Esophagus muscularis mucosa (tissue), 4 donors: ENCODE results near the gene LARP7. TPM values are rescaled to one million over a fixed set of nuclear protein-coding genes. Genes with fewer than 3 reads are reported as not detected.
"Not testable (repeated sequence)": the region's sequence is repeated elsewhere in the genome, so short reads cannot be mapped to it uniquely, and the experiment has no call there.

ENCODE experiments used
- DNase-seq: peaks from one replicate; pipeline ENCODE4 v3.0.0-alpha.2; 2017; ENCODE audit errors: extremely low spot score
- H3K27ac ChIP-seq, 4 donors: fragments of 200-600 bp; sonication (generic); replicated peaks in 1 of 4; 1 replicate in 3 of 4; 2 replicates in 1 of 4; pipeline ENCODE4 v1.5.1; 2016 to 2019; ENCODE audit warnings: mild to moderate bottlenecking in 1 of 4
- H3K27me3 ChIP-seq, 4 donors: fragments of 200-600 bp; sonication (generic); one replicate each; pipeline versions ENCODE4 v1.5.1 to v1.6.0; 2016 to 2019
- H3K36me3 ChIP-seq, 4 donors: fragments of 200-600 bp; sonication (generic); one replicate each; pipeline ENCODE4 v1.5.1; 2016 to 2019
- H3K4me1 ChIP-seq, 4 donors: fragments of 200-600 bp; sonication (generic); one replicate each; pipeline ENCODE4 v1.5.1; 2016 to 2019
- H3K4me3 ChIP-seq, 4 donors: fragments of 200-600 bp; sonication (generic); 1 replicate in 2 of 4; 2 replicates in 2 of 4; pipeline ENCODE4 v1.5.1; 2016 to 2019; ENCODE audit warnings: mild to moderate bottlenecking in 4 of 4, moderate library complexity in 1 of 4
- H3K9me3 ChIP-seq, 4 donors: fragments of 200-600 bp; sonication (generic); 1 replicate in 3 of 4; 2 replicates in 1 of 4; pipeline ENCODE4 v1.5.1; 2016 to 2019
- CTCF ChIP-seq, 3 experiments: fragments of 200-600 bp in 2 of 3; fragments of 450-650 bp in 1 of 3; sonication (generic) in 2 of 3; IDR thresholded peaks; one replicate each; pipeline ENCODE4 v1.5.1; 2017 to 2019; ENCODE audit warnings: antibody characterized with exemption in 3 of 3, mild to moderate bottlenecking in 2 of 3, moderate library complexity in 1 of 3
- EP300 ChIP-seq: sonication (generic); formaldehyde crosslinking; IDR thresholded peaks from one replicate; pipeline ENCODE4 v1.6.1; 2017; ENCODE audit warnings: antibody characterized with exemption
- POLR2A ChIP-seq: fragments of 450-650 bp; IDR thresholded peaks from one replicate; pipeline ENCODE4 v1.6.1; 2017; ENCODE audit warnings: antibody characterized with exemption, moderate library complexity, mild to moderate bottlenecking, low read depth
- POLR2AphosphoS5 ChIP-seq, 2 donors: sonication (generic); formaldehyde crosslinking; IDR thresholded peaks; one replicate each; pipeline ENCODE4 v1.6.1; 2017; ENCODE audit warnings: antibody characterized with exemption in 2 of 2
- WGBS: methylation state at CpG from one replicate; pipeline ENCODE4 v1.1.5; 2018; 5-methylcytosine and 5-hydroxymethylcytosine counted together
- intact Hi-C: fragments of 100-400 bp; cut with DNase I; formaldehyde crosslinking; loops from one replicate; pipeline ENCODE4 v1.15.1; 2023
- small RNA-seq, 3 donors: library from RNA; depleted of rRNA; stranded (forward); fragments of <200 nt; gene quantifications; one replicate each; pipeline ENCODE3, GENCODE V24; 2016
- total RNA-seq, 4 donors: library from RNA; depleted of rRNA; stranded (reverse); fragments of >200 nt; gene quantifications; one replicate each; pipeline versions ENCODE4 v1.1.0 to v1.2.1, GENCODE V29; 2016

LARP7 gene
- total RNA-seq, 4 donors from 2014 or later, result 42.3 to 75.6 (median 47.3) TPM

DNA sequence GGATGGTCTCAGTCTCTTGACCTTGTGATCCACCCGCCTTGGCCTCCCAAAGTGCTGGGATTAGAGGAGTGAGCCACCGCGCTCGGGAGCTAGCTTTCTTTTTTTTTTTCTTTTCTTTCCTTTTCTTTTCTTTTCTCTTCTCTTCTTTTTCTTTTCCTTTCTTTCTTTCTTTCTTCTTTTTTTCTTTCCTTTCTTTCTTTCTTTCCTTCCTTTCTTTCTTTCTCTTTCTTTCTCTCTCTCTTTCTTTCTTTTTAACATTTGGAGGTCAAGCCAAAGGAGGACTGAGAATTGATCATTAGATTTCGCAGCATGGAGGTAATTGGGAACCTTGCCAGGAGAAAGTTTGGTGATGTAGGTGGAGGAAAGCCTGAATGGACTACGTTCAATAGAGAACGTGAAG lies 67.4 kb downstream of the LARP7 start:
- WGBS, result 85% methylated on average over 7 of the region's 7 CpGs
- TF ChIP-seq EP300 (no peak), POLR2AphosphoS5 (IDR thresholded peaks at IDR 0.05) (no peak), POLR2A (no peak), CTCF (IDR thresholded peaks at IDR 0.05) (no peak)
- intact Hi-C loops, result no loop called here
- Histone ChIP-seq H3K27ac (no peak overlapping the region), H3K36me3 (no peaks in the 10 kb centered on the region), H3K4me1 (peaks cover 6 to 21% (median 12%) of the 10 kb centered on the region in 4 donors), H3K4me3 (no peak overlapping the region), H3K27me3 (peaks cover 0 to 11% (median 0%) of the 10 kb centered on the region in 4 donors), H3K9me3 (no peaks in the 10 kb centered on the region)
- no peak for DNase-seq

DNA sequence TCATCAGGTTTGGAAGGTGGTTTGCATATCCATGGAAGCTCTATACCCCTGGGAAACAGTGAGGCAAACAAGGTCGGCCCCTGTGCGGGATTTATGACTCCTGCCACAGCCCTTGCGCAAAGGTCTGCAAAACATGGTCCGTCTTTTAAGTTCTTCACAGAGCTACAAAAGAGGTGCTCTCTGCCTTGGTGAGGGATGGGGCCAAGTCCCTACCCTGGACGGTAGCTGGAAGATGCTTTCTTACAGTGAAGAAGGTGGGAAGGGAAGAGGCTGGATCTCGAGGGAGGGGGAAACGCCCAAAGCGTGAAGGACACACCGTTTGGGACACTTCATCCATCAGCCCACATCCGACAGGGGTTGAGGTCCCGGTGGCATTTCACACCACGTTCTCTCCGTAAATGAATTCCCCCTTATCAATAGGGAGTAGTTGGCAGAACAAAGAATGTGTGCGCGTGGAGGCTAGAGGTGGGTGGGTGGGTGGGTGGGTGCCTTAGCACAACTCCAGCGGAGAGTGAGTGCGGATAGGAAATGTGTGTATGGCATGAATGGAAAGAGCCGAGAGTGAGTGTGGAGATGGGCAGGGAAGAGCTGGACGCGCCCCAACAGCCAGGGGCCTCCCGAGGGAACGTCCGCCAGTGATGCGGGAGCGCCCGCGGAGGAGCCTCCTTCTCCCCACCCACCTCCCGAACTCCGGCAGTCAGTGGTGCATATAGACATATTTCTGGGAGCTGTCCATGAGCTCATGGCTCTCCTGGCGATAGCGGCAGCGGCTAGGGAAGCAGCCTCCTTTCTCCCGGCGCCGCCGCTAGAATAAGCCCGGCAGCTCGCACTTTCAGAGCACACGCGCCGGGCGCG lies 68.3 kb downstream of the LARP7 start:
- Histone ChIP-seq H3K27ac (peak overlapping the region; percentile 58 to 77 (median 70)), H3K4me3 (peak overlapping the region; percentile 64 to 81 (median 66)), H3K36me3 (no peaks in the 10 kb centered on the region), H3K4me1 (peaks cover 6 to 21% (median 12%) of the 10 kb centered on the region in 4 donors), H3K9me3 (no peaks in the 10 kb centered on the region), H3K27me3 (peaks cover 0 to 11% (median 0%) of the 10 kb centered on the region in 4 donors)
- no peak for TF ChIP-seq POLR2A
- TF ChIP-seq EP300, result no peak
- TF ChIP-seq POLR2AphosphoS5 (IDR thresholded peaks at IDR 0.05), result peak in 1 of 2 donors; percentile 36
- no peak for TF ChIP-seq CTCF (IDR thresholded peaks at IDR 0.05)
- 7% methylated on average over 28 of the region's 43 CpGs for WGBS
- intact Hi-C loops, result no loop called here
- DNase-seq, result peak; percentile 87

GRCh38 chr4:112705891-112706839 lies 69.2 kb downstream of the LARP7 start:
- 0% methylated on average over 18 of the region's 74 CpGs for WGBS
- H3K36me3 ChIP-seq, intact Hi-C loops, H3K9me3 ChIP-seq: not testable (repeated sequence)
- peak overlapping the region; percentile 64 to 81 (median 66) for H3K4me3 ChIP-seq
- peak; percentile 89 for DNase-seq
- H3K27me3 ChIP-seq, result peaks cover 0 to 11% (median 0%) of the 10 kb centered on the region in 4 donors
- peaks cover 6 to 21% (median 12%) of the 10 kb centered on the region in 4 donors for H3K4me1 ChIP-seq
- peak overlapping the region; percentile 58 to 77 (median 70) for H3K27ac ChIP-seq

DNA sequence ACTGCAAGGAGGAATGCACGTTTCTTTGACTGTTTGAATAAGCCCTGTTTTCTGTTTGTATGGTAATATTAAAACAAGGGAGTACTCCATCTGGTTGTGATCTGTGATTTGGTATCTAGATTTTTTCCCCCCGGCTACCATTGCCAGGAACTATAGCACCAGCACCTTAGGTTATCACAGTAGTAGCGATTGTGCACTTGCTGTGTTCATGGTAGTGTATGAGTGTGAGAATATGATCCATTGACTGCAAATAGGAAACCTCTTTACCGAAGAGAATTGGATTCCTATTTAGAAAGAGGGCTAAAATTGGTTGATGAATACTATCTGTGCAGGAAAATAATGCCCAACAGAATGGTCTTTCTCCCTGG lies 69.9 kb downstream of the LARP7 start:
- TF ChIP-seq CTCF (IDR thresholded peaks at IDR 0.05) (no peak), EP300 (no peak), POLR2AphosphoS5 (IDR thresholded peaks at IDR 0.05) (no peak), POLR2A (no peak)
- intact Hi-C loops, result no loop called here
- Histone ChIP-seq H3K9me3 (no peaks in the 10 kb centered on the region), H3K4me1 (peaks cover 6 to 21% (median 12%) of the 10 kb centered on the region in 4 donors), H3K27ac (peak overlapping the region in 1 of 4 donors; percentile 65), H3K36me3 (no peaks in the 10 kb centered on the region), H3K27me3 (peaks cover 0 to 11% (median 0%) of the 10 kb centered on the region in 4 donors), H3K4me3 (peak overlapping the region; percentile 64 to 81 (median 66))
- DNase-seq, result no peak
- WGBS, result 16% methylated on average over 4 of the region's 4 CpGs

Small RNA genes within 50 kb of the gene (small RNA-seq; reads per million reads assigned to genes)
- gene MIR302A (0 reads per million in 3 donors), gene MIR302C (0 reads per million in 3 donors), gene MIR302D (0 reads per million in 3 donors), gene MIR367 (0 reads per million in 3 donors), gene WRBP1 (0 reads per million in 3 donors)

Other genes starting within 250 kb of the LARP7 start
- gene NEUROG2, start 121.0 kb upstream of the LARP7 start, total RNA-seq, result not detected
- gene ZGRF1, start 234 bp upstream of the LARP7 start, total RNA-seq, result 1 to 10 TPM; 1.5 to 10.0 (median 3.7) TPM